HG02588 (cell line): ENCODE measurements around the gene NPAS2.

ENCODE experiments used
- ATAC-seq: cut with Tn5 transposase; IDR thresholded peaks from one replicate; pipeline ENCODE4 v1.9.1; 2021; ENCODE audit warnings: mild to moderate bottlenecking, moderate library complexity; ENCODE audit not compliant: unreplicated experiment

NPAS2 gene

GRCh38 chr2:100819370-100820272 lies at the start of gene NPAS2:
TSS of gene NPAS2 (plus strand) at chr2:100820139. CDS start at chr2:100904755, 84,616 bp downstream.
- ATAC-seq, result no peak

GRCh38 chr2:100771125-100771524 lies 48.8 kb upstream of the NPAS2 start:
- no peak for ATAC-seq

GRCh38 chr2:100773538-100773937 lies 46.4 kb upstream of the NPAS2 start:
- no peak for ATAC-seq

GRCh38 chr2:100776445-100776844 lies 43.5 kb upstream of the NPAS2 start:
- ATAC-seq, result no peak

GRCh38 chr2:100778637-100779450 lies 41.1 kb upstream of the NPAS2 start:
- no peak for ATAC-seq

- ATAC-seq, result no peak
Observed at GRCh38 chr2:100779908-100780202, 40.1 kb upstream of the NPAS2 start.

- ATAC-seq, result no peak
Observed at GRCh38 chr2:100780203-100781008, 39.5 kb upstream of the NPAS2 start.

GRCh38 chr2:100781009-100781325 lies 39.0 kb upstream of the NPAS2 start:
- no peak for ATAC-seq

GRCh38 chr2:100781523-100782379 lies 38.2 kb upstream of the NPAS2 start:
- no peak for ATAC-seq

- no peak for ATAC-seq
Observed at GRCh38 chr2:100782380-100782878, 37.5 kb upstream of the NPAS2 start.

GRCh38 chr2:100783987-100784386 lies 36.0 kb upstream of the NPAS2 start:
- ATAC-seq, result no peak

- ATAC-seq, result no peak
Observed at GRCh38 chr2:100784681-100785080, 35.3 kb upstream of the NPAS2 start.

GRCh38 chr2:100785626-100786296 lies 34.2 kb upstream of the NPAS2 start:
- no peak for ATAC-seq

- ATAC-seq, result no peak
Observed at GRCh38 chr2:100786297-100786658, 33.7 kb upstream of the NPAS2 start.

- no peak for ATAC-seq
Observed at GRCh38 chr2:100786985-100787384, 33.0 kb upstream of the NPAS2 start.

- no peak for ATAC-seq
Observed at GRCh38 chr2:100789361-100789760, 30.6 kb upstream of the NPAS2 start.

- ATAC-seq, result no peak
Observed at GRCh38 chr2:100791294-100791935, 28.5 kb upstream of the NPAS2 start.

- no peak for ATAC-seq
Observed at GRCh38 chr2:100791936-100792308, 28.0 kb upstream of the NPAS2 start.

- ATAC-seq, result no peak
Observed at GRCh38 chr2:100793220-100793619, 26.7 kb upstream of the NPAS2 start.
